IMR-90 (cell line): ENCODE data around the gene SRXN1. TPM values are rescaled to one million over a fixed set of nuclear protein-coding genes. Genes with fewer than 3 reads are reported as not detected.

Source experiments
- ATAC-seq: fragments of 200-7000 bp; cut with Tn5 transposase; 2 replicates; pipeline ENCODE4 v1.9.1; 2020; ENCODE audit warnings: low read depth, mild to moderate bottlenecking, moderate library complexity
- BruUV-seq: library from RNA; stranded (reverse); fragments of 400-500 nt; replicated peaks from 2 replicates; lab custom pipeline; 2021; lab: Mats Ljungman, UMichigan
- CTCF ChIA-PET: fragments of 300-600 bp; formaldehyde crosslinking; extraction: SDS; loops from one replicate; lab custom pipeline; 2021; ENCODE audit warnings: antibody characterized with exemption; lab: Yijun Ruan, JAX
- POLR2A ChIA-PET: fragments of 300-600 bp; sonication (Branson Sonifier 250); formaldehyde crosslinking; loops from one replicate; lab custom pipeline; 2022; ENCODE audit warnings: antibody characterized with exemption; ENCODE audit not compliant: unreplicated experiment; lab: Charles Lee
- DNase-seq: peaks from one replicate; pipeline ENCODE4 v3.0.0; 2013
- H2AFZ ChIP-seq: replicated peaks from 2 replicates; pipeline ENCODE3; 2013; ENCODE audit warnings: low read length, mild to moderate bottlenecking; ENCODE audit not compliant: poor library complexity
- H2AK5ac ChIP-seq: 2 replicates; pipeline ENCODE4 v1.6.1; 2013; ENCODE audit warnings: low read depth, low read length, inconsistent platforms
- H2AK9ac ChIP-seq: replicated peaks from 2 replicates; pipeline ENCODE3; 2013; ENCODE audit warnings: mild to moderate bottlenecking, low read depth, low read length, moderate library complexity; ENCODE audit not compliant: poor library complexity
- H2BK120ac ChIP-seq: 2 replicates; pipeline ENCODE4 v1.6.1; 2013; ENCODE audit warnings: low read depth, low read length, inconsistent platforms
- H2BK15ac ChIP-seq: 3 replicates; pipeline ENCODE4 v1.6.1; 2013; ENCODE audit warnings: low read depth, low read length, inconsistent platforms
- H2BK20ac ChIP-seq: 2 replicates; pipeline ENCODE4 v1.6.1; 2013; ENCODE audit warnings: low read depth, mild to moderate bottlenecking, inconsistent platforms, low read length, moderate library complexity
- H2BK5ac ChIP-seq: 2 replicates; pipeline ENCODE4 v1.6.1; 2013; ENCODE audit warnings: mild to moderate bottlenecking, low read depth, low read length, inconsistent platforms; ENCODE audit not compliant: poor library complexity, severe bottlenecking
- H3K14ac ChIP-seq: replicated peaks from 2 replicates; pipeline ENCODE4 v1.6.1; 2013; ENCODE audit warnings: low read depth, low read length, inconsistent platforms
- H3K18ac ChIP-seq: 2 replicates; pipeline ENCODE4 v1.6.1; 2013; ENCODE audit warnings: low read depth, low read length, control low read depth
- H3K23ac ChIP-seq: 2 replicates; pipeline ENCODE4 v1.6.1; 2013; ENCODE audit warnings: low read depth, low read length, inconsistent platforms
- H3K27ac ChIP-seq: 2 replicates; pipeline ENCODE4 v1.5.1; 2013; ENCODE audit warnings: mild to moderate bottlenecking, control low read depth, low read length; ENCODE audit not compliant: insufficient read depth
- H3K27me3 ChIP-seq: 2 replicates; pipeline ENCODE4 v1.6.1; 2013; ENCODE audit warnings: low read length; ENCODE audit not compliant: control insufficient read depth, insufficient read depth
- H3K36me3 ChIP-seq: 2 replicates; pipeline ENCODE4 v1.6.1; 2013; ENCODE audit warnings: low read length, mixed read lengths; ENCODE audit not compliant: control insufficient read depth, insufficient read depth
- H3K4ac ChIP-seq: 2 replicates; pipeline ENCODE4 v1.6.1; 2013; ENCODE audit warnings: low read depth, low read length, inconsistent platforms
- H3K4me1 ChIP-seq: 2 replicates; pipeline ENCODE4 v1.6.1; 2013; ENCODE audit warnings: low read length, mixed read lengths; ENCODE audit not compliant: control insufficient read depth, insufficient read depth
- H3K4me2 ChIP-seq: 2 replicates; pipeline ENCODE4 v1.6.1; 2013; ENCODE audit warnings: low read depth, mild to moderate bottlenecking, control low read depth, low read length, moderate library complexity
- H3K4me3 ChIP-seq: 2 replicates; pipeline ENCODE4 v1.5.1; 2013; ENCODE audit warnings: low read depth, mild to moderate bottlenecking, control low read depth, low read length, moderate library complexity; ENCODE audit not compliant: insufficient read depth
- H3K56ac ChIP-seq: 2 replicates; pipeline ENCODE4 v1.6.1; 2013; ENCODE audit warnings: low read length, inconsistent platforms; ENCODE audit not compliant: insufficient read depth; ENCODE audit errors: extremely low read depth
- H3K79me1 ChIP-seq, 2 experiments: 2 replicates each; pipeline ENCODE4 v1.6.1; 2013; ENCODE audit warnings: low read length in 2 of 2, inconsistent platforms in 1 of 2, low read depth in 1 of 2
- H3K9ac ChIP-seq: 2 replicates; pipeline ENCODE4 v1.6.1; 2013; ENCODE audit warnings: low read depth, low read length, control low read depth
- H3K9me1 ChIP-seq: 2 replicates; pipeline ENCODE4 v1.6.1; 2013; ENCODE audit warnings: low read length, inconsistent platforms; ENCODE audit not compliant: insufficient read depth
- H3K9me3 ChIP-seq: 2 replicates; pipeline ENCODE4 v1.6.1; 2013; ENCODE audit warnings: low read length; ENCODE audit not compliant: control insufficient read depth, insufficient read depth
- H4K20me1 ChIP-seq: 2 replicates; pipeline ENCODE4 v1.6.1; 2013; ENCODE audit warnings: low read length, inconsistent platforms; ENCODE audit not compliant: insufficient read depth
- H4K5ac ChIP-seq: 2 replicates; pipeline ENCODE4 v1.6.1; 2013; ENCODE audit warnings: mild to moderate bottlenecking, low read depth, low read length, control low read depth
- H4K8ac ChIP-seq, 2 experiments: 2 replicates each; pipeline ENCODE4 v1.6.1; 2013; ENCODE audit warnings: low read depth in 2 of 2, low read length in 2 of 2, control low read depth in 1 of 2, inconsistent platforms in 1 of 2
- H4K91ac ChIP-seq: 2 replicates; pipeline ENCODE4 v1.6.1; 2013; ENCODE audit warnings: low read depth, low read length, inconsistent platforms; ENCODE audit not compliant: insufficient read depth
- CEBPB ChIP-seq: IDR thresholded peaks from 2 replicates; pipeline ENCODE4 v1.6.1; 2012; ENCODE audit warnings: low read depth, low read length, improper control_type of control experiment
- FOS ChIP-seq: fragments of 150-350 bp; IDR thresholded peaks from 2 replicates; pipeline ENCODE4 v1.6.1; 2016; ENCODE audit warnings: low read depth, low read length
- MAFK ChIP-seq: IDR thresholded peaks from 2 replicates; pipeline ENCODE4 v1.6.1; 2012; ENCODE audit warnings: low read depth, low read length, improper control_type of control experiment
- POLR2A ChIP-seq: IDR thresholded peaks from 2 replicates; pipeline ENCODE4 v1.6.1; 2012; ENCODE audit warnings: mild to moderate bottlenecking, low read depth, low read length
- RCOR1 ChIP-seq: IDR thresholded peaks from 2 replicates; pipeline ENCODE4 v1.6.1; 2012; ENCODE audit warnings: mild to moderate bottlenecking, low read length, improper control_type of control experiment; ENCODE audit not compliant: insufficient replicate concordance
- RFX5 ChIP-seq: IDR thresholded peaks from 2 replicates; pipeline ENCODE4 v1.8.0; 2012; ENCODE audit warnings: low read depth, mild to moderate bottlenecking, low read length, moderate library complexity
- WGBS, 2 experiments: methylation state at CpG; one replicate each; pipeline versions ENCODE4 v1.1.5 to v1.1.7; 2013; ENCODE audit warnings: missing lambda C conversion rate in 2 of 2; ENCODE audit not compliant: insufficient read length in 1 of 2; ENCODE audit errors: extremely low coverage in 2 of 2; 5-methylcytosine and 5-hydroxymethylcytosine counted together
- dilution Hi-C: fragments of 300-500 bp; cut with HindIII; formaldehyde crosslinking; loops from one replicate; pipeline ENCODE4 v1.14.3; 2018; ENCODE audit warnings: low sequenced_read_pairs; ENCODE audit not compliant: unreplicated experiment
- in situ Hi-C: fragments of 300-500 bp; cut with MboI; formaldehyde crosslinking; loops from 3 replicates; pipeline ENCODE4 v1.14.3; 2019; ENCODE audit warnings: low sequenced_read_pairs, inconsistent platforms, mixed read lengths
- intact Hi-C: fragments of 100-400 bp; cut with micrococcal nuclease; formaldehyde crosslinking; loops from 2 replicates; pipeline ENCODE4 v1.10.0; 2022
- polyA plus RNA-seq, 3 experiments: library from polyadenylated mRNA; depleted of rRNA; stranded (reverse); fragments of >200 nt; gene quantifications; 2 replicates each; pipeline ENCODE4 v1.2.3, GENCODE V29; 2012; ENCODE audit warnings: low replicate concordance in 1 of 3
- total RNA-seq: library from RNA; depleted of rRNA; stranded (reverse); fragments of >200 nt; gene quantifications from 2 replicates; pipeline ENCODE4 v1.2.3, GENCODE V29; 2012

SRXN1 gene
- total and polyA plus RNA-seq, 2 of the 4 experiments (the other 2 are of a cell fraction) = 51.2 to 71.2 TPM

DNA sequence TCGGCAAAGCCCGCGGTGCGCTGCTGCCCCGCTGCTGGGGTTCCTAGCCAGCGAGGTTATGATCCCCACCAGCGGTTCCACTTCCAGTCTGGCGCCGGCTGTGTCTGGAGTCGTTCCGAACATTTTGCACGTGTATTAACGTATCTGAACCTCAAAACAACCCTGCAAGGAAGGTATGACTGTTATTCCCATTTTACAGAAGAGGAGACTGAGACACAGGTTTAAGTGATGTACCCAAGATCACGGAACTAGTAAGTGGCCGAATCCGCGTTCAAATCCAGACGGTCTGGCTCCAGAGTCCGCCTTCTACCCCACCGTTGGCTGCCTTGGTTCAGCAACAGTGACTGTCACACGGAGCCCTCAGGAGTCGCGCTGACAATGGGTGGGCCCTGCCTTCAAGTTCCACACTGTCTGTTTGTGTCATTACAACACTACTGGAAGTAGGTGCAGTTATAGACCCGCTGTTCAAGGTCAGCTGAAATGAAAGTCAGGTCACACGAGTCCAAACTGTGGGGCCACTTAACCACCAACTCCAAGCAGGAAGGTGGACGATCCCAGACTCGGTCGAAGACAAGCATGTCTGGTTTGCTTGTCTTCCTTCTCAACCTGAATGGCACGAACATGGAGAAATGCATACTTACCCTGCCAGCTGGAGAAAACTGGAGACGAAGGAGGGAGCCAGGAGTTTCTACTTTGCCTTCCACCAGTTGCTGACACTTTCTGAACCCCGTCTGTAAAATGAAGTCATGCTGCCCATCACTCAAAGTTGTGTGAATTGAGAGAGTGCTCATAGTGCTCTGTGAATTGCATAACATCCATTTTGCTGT is 803 bp upstream of the SRXN1 start:
- in situ Hi-C loops (loop anchor here (10.0 kb wide), 3 partner anchors 109 to 299 kb away; partner anchors contain the start of gene CSNK2A1), intact Hi-C loops (loop anchor here (5.0 kb wide), 1 partner anchor 73 kb away; no protein-coding TSS in a partner anchor), dilution Hi-C loops (no loop called here)
- Histone ChIP-seq H3K4me2 (peak overlapping the region; percentile 79), H3K27ac (peak overlapping the region; percentile 64), H4K91ac (peak overlapping the region; percentile 81), H4K5ac (peak overlapping the region; percentile 28), H3K79me1 (peaks cover 24 to 41% of the 10 kb centered on the region in 2 experiments), H2BK120ac (peak overlapping the region; percentile 50), H4K8ac (peak overlapping the region; percentile 67 to 76; a peak in 3 of 4 replicates), H3K14ac (peak overlapping the region; percentile 61), H3K4me3 (peak overlapping the region; percentile 79), H3K9ac (peak overlapping the region; percentile 59), H2BK5ac (peak overlapping the region; percentile 74), H2AK5ac (peak overlapping the region; percentile 92), H2BK20ac (peak overlapping the region; percentile 88), H2AK9ac (peak overlapping the region; percentile 67), H3K56ac (peak overlapping the region; percentile 78), H3K36me3 (peaks cover 16% of the 10 kb centered on the region), H4K20me1 (peaks cover 25% of the 10 kb centered on the region), H2BK15ac (peak overlapping the region; percentile 93; the same call in 2 of the 3 replicates), H3K27me3 (peaks cover 5% of the 10 kb centered on the region; the same call in 1 of the 2 replicates), H3K4ac (peak overlapping the region; percentile 83), H3K23ac (peak overlapping the region; percentile 82), H3K9me1 (peaks cover 5% of the 10 kb centered on the region), H3K4me1 (peaks cover 12% of the 10 kb centered on the region), H3K18ac (peak overlapping the region; percentile 70), H2AFZ (peak overlapping the region; percentile 91), H3K9me3 (no peaks in the 10 kb centered on the region)
- CTCF ChIA-PET = no interaction called here
- no peak for TF ChIP-seq FOS
- peak; percentile 42; the same call in 1 of the 2 replicates for TF ChIP-seq POLR2A
- peak; percentile 23; the same call in 1 of the 2 replicates for TF ChIP-seq MAFK
- TF ChIP-seq RCOR1 = peak; percentile 94
- TF ChIP-seq CEBPB = peak; percentile 31; the same call in 1 of the 2 replicates
- TF ChIP-seq RFX5 = no peak
- ATAC-seq = no peak
- BruUV-seq = no TSS peak
- POLR2A ChIA-PET = no interaction called here
- WGBS, 2 experiments = 22% methylated on average over 16 of the region's 31 CpGs; no CpG with 5 or more reads in 1 of the 2 experiments
- no peak for DNase-seq
